CD14-positive monocyte (primary cell): ENCODE results near the gene ADGRL3. TPM values are rescaled to one million over a fixed set of nuclear protein-coding genes. Genes with fewer than 3 reads are reported as not detected.

Experiments
- DNase-seq, 3 donors: peaks; one replicate each; pipeline ENCODE4 v3.0.0-alpha.2; 2011 to 2022
- H2AFZ ChIP-seq: 2 replicates; pipeline ENCODE4 v1.6.0; 2012; ENCODE audit warnings: mild to moderate bottlenecking, low read depth, low read length, inconsistent platforms; ENCODE audit not compliant: insufficient read depth, poor library complexity, severe bottlenecking
- H3K27ac ChIP-seq, 2 donors: 1 replicate in 1 of 2; 2 replicates in 1 of 2; pipeline ENCODE4 v1.5.1; 2012 to 2013; ENCODE audit warnings: low read length in 2 of 2, control low read depth in 1 of 2, inconsistent platforms in 1 of 2, low read depth in 1 of 2, mild to moderate bottlenecking in 1 of 2
- H3K27me3 ChIP-seq, 2 donors: one replicate each; pipeline versions ENCODE4 v1.6.0 to v1.6.1; 2011 to 2013; ENCODE audit warnings: low read length in 2 of 2; ENCODE audit not compliant: control insufficient read depth in 2 of 2, insufficient read depth in 2 of 2
- H3K36me3 ChIP-seq, 2 donors: replicated peaks in 1 of 2; 1 replicate in 1 of 2; 2 replicates in 1 of 2; pipeline versions ENCODE4 v1.5.1 to v1.6.1; 2012 to 2013; ENCODE audit warnings: low read length in 2 of 2, control low read depth in 1 of 2, inconsistent platforms in 1 of 2, mild to moderate bottlenecking in 1 of 2; ENCODE audit not compliant: insufficient read depth in 2 of 2, control insufficient read depth in 1 of 2
- H3K4me1 ChIP-seq, 2 donors: 1 replicate in 1 of 2; 2 replicates in 1 of 2; pipeline versions ENCODE4 v1.5.1 to v1.6.1; 2012 to 2013; ENCODE audit warnings: low read length in 2 of 2, control low read depth in 1 of 2, inconsistent platforms in 1 of 2, mild to moderate bottlenecking in 1 of 2, moderate library complexity in 1 of 2; ENCODE audit not compliant: insufficient read depth in 2 of 2, control insufficient read depth in 1 of 2
- H3K4me2 ChIP-seq: replicated peaks from 2 replicates; pipeline ENCODE3; 2012; ENCODE audit warnings: low read length, moderate library complexity, mild to moderate bottlenecking; ENCODE audit not compliant: poor library complexity, severe bottlenecking; ENCODE audit errors: extremely low read depth
- H3K4me3 ChIP-seq, 3 experiments: fragments of 200-600 bp in 1 of 3; sonication (generic) in 1 of 3; replicated peaks in 1 of 3; 1 replicate in 2 of 3; 2 replicates in 1 of 3; pipeline ENCODE4 v1.5.1; 2011 to 2013; ENCODE audit warnings: low read length in 3 of 3, mild to moderate bottlenecking in 3 of 3, control low read depth in 2 of 3, low read depth in 2 of 3, inconsistent platforms in 1 of 3, moderate library complexity in 1 of 3
- H3K79me2 ChIP-seq: 2 replicates; pipeline ENCODE4 v1.6.0; 2012; ENCODE audit warnings: mild to moderate bottlenecking, control low read depth, inconsistent platforms, low read length, moderate library complexity; ENCODE audit not compliant: insufficient read depth
- H3K9ac ChIP-seq: 2 replicates; pipeline ENCODE4 v1.6.0; 2017; ENCODE audit warnings: low read length, mild to moderate bottlenecking; ENCODE audit not compliant: insufficient read depth, poor library complexity, severe bottlenecking
- H3K9me3 ChIP-seq, 2 donors: replicated peaks in 1 of 2; 1 replicate in 1 of 2; 2 replicates in 1 of 2; pipeline versions ENCODE4 v1.5.1 to v1.6.1; 2012 to 2013; ENCODE audit warnings: low read length in 2 of 2, control low read depth in 1 of 2; ENCODE audit not compliant: control insufficient read depth in 1 of 2, insufficient read depth in 1 of 2
- H4K20me1 ChIP-seq: 2 replicates; pipeline ENCODE4 v1.6.0; 2012; ENCODE audit warnings: mild to moderate bottlenecking, low read length, control low read depth, moderate library complexity; ENCODE audit not compliant: insufficient read depth
- H3K27ac Mint-ChIP-seq, 7 donors: one replicate each; pipeline ENCODE4 v1.8.0; 2020; ENCODE audit warnings: mild to moderate bottlenecking in 7 of 7, mixed read lengths in 7 of 7, moderate library complexity in 6 of 7, inconsistent platforms in 2 of 7
- H3K27me3 Mint-ChIP-seq, 3 donors: one replicate each; pipeline ENCODE4 v1.8.0; 2021 to 2022; ENCODE audit warnings: low read depth in 3 of 3, mild to moderate bottlenecking in 3 of 3, mixed read lengths in 3 of 3, moderate library complexity in 3 of 3, inconsistent platforms in 1 of 3
- H3K36me3 Mint-ChIP-seq, 2 donors: one replicate each; pipeline ENCODE4 v1.8.0; 2020; ENCODE audit warnings: mixed read lengths in 2 of 2, inconsistent platforms in 1 of 2, mild to moderate bottlenecking in 1 of 2
- H3K4me1 Mint-ChIP-seq: one replicate; pipeline ENCODE4 v1.8.0; 2020; ENCODE audit warnings: mild to moderate bottlenecking, mixed read lengths
- H3K4me3 Mint-ChIP-seq, 2 donors: one replicate each; pipeline ENCODE4 v1.8.0; 2020; ENCODE audit warnings: mild to moderate bottlenecking in 2 of 2, mixed read lengths in 2 of 2, moderate library complexity in 1 of 2
- H3K9me3 Mint-ChIP-seq, 7 donors: one replicate each; pipeline ENCODE4 v1.8.0; 2020 to 2022; ENCODE audit warnings: mixed read lengths in 7 of 7, mild to moderate bottlenecking in 6 of 7, moderate library complexity in 6 of 7, inconsistent platforms in 2 of 7
- WGBS: methylation state at CpG from one replicate; pipeline ENCODE4 v1.1.5; 2013; ENCODE audit warnings: missing lambda C conversion rate; ENCODE audit not compliant: insufficient coverage; 5-methylcytosine and 5-hydroxymethylcytosine counted together
- intact Hi-C, 2 donors: fragments of 100-400 bp; cut with micrococcal nuclease; formaldehyde crosslinking; loops; one replicate each; pipeline versions ENCODE4 v1.15.0 to v1.15.1; 2023
- polyA plus RNA-seq, 3 donors: library from polyadenylated mRNA; depleted of rRNA in 1 of 3; unstranded in 2 of 3; stranded (reverse) in 1 of 3; fragments of 300-500 nt in 2 of 3; fragments of >200 nt in 1 of 3; fragmentation: Illumina TruSeq in 2 of 3; gene quantifications; 1 replicate in 2 of 3; 2 replicates in 1 of 3; pipeline ENCODE4 v1.2.3, GENCODE V29; 2012 to 2021
- TF ChIP-seq, protein P1 (sequence below): fragments of 200-600 bp; IDR thresholded peaks from one replicate; pipeline ENCODE4 v1.8.0; 2022; ENCODE audit warnings: antibody characterized with exemption, mild to moderate bottlenecking

The ADGRL3 gene
- polyA plus RNA-seq, 3 donors = not detected

DNA sequence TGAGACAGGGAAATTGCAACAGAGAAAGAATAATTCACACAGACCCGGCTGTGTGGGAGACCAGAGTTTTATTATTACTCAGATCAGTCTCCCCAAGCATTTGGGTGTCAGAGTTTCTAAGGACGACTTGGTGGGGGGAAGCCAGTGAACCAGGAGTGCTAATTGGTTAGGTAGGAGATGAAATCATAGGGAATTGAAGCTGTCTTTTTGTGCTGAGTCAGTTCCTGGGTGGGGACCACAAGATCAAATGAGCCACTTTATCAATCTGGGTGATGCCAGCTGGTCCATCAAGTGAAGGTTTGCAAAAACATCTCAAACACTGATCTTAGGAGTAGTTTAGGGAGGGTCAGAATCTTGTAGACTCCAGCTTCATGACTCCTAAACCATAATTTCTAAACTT is 560.7 kb downstream of the ADGRL3 start:
- Mint-ChIP-seq H3K36me3 (no peaks in the 10 kb centered on the region), H3K9me3 (peaks cover 10 to 38% (median 23%) of the 10 kb centered on the region in 7 donors), H3K4me3 (no peak overlapping the region), H3K4me1 (no peaks in the 10 kb centered on the region), H3K27me3 (peaks cover 0 to 2% (median 0%) of the 10 kb centered on the region in 3 donors), H3K27ac (no peak overlapping the region)
- no peaks in the 10 kb centered on the region for H3K79me2 ChIP-seq
- intact Hi-C loops = no loop called here
- H3K27me3 ChIP-seq = no peaks in the 10 kb centered on the region
- H3K4me3 ChIP-seq = no peak overlapping the region
- no peaks in the 10 kb centered on the region for H3K36me3 ChIP-seq
- no peak overlapping the region for H3K9ac ChIP-seq
- no peak overlapping the region for H3K4me2 ChIP-seq
- TF ChIP-seq, protein P1, sequence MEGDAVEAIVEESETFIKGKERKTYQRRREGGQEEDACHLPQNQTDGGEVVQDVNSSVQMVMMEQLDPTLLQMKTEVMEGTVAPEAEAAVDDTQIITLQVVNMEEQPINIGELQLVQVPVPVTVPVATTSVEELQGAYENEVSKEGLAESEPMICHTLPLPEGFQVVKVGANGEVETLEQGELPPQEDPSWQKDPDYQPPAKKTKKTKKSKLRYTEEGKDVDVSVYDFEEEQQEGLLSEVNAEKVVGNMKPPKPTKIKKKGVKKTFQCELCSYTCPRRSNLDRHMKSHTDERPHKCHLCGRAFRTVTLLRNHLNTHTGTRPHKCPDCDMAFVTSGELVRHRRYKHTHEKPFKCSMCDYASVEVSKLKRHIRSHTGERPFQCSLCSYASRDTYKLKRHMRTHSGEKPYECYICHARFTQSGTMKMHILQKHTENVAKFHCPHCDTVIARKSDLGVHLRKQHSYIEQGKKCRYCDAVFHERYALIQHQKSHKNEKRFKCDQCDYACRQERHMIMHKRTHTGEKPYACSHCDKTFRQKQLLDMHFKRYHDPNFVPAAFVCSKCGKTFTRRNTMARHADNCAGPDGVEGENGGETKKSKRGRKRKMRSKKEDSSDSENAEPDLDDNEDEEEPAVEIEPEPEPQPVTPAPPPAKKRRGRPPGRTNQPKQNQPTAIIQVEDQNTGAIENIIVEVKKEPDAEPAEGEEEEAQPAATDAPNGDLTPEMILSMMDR = no peak
- no CpG with 5 or more reads among the region's 2 CpGs for WGBS
- peaks cover 0 to 18% of the 10 kb centered on the region in 2 donors for H3K9me3 ChIP-seq
- H4K20me1 ChIP-seq = no peaks in the 10 kb centered on the region
- H3K27ac ChIP-seq = no peak overlapping the region
- no peak overlapping the region for H2AFZ ChIP-seq
- H3K4me1 ChIP-seq = no peaks in the 10 kb centered on the region
- DNase-seq = no peak

DNA sequence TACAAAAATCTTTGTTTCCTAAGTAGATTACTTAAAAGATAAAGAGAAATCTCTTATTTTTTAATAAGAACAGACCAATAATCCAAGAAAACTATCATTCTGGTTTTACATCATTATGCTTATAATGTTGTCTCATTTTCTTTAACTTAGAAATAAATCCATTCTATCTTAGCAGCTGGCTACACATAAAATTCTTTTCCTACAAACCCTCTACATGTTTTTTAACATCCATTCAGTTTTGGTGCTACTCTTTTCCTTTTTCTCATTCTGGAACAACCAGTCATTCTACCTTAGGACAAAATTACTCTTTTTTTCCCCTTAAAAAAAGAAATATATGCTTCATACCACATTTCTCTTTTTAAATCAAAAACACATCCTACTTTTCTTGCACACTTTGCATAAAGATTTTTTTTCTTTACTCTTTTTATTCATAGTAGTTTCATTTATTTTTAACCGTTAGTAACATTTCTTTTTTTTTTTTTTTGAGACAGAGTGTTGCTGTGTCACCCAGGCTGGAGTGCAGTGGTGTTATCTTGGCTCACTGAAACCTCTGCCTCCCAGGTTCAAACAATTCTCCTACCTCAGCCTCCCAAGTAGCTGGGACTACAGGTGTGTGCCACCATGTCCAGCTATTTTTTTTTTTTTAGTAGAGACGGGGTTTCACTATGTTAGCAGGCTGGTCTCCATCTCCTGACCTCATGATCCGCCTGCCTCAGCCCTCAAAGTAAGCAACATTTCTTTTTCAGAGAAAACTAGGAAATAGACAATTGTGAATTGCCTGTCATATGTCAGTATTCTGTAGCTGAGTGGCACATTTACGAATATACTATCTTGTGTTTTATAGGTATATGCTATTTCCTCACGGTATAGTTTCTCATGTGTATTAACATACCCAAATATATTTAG is 562.8 kb downstream of the ADGRL3 start:
- Mint-ChIP-seq H3K27ac (no peak overlapping the region), H3K9me3 (peaks cover 16 to 42% (median 27%) of the 10 kb centered on the region in 7 donors), H3K27me3 (peaks cover 0 to 2% (median 0%) of the 10 kb centered on the region in 3 donors), H3K4me1 (no peaks in the 10 kb centered on the region), H3K4me3 (no peak overlapping the region), H3K36me3 (no peaks in the 10 kb centered on the region)
- Histone ChIP-seq H3K4me3 (no peak overlapping the region), H3K36me3 (no peaks in the 10 kb centered on the region), H3K27ac (no peak overlapping the region), H3K27me3 (no peaks in the 10 kb centered on the region), H3K9me3 (peaks cover 0 to 18% of the 10 kb centered on the region in 2 donors), H3K4me2 (no peak overlapping the region), H2AFZ (no peak overlapping the region), H3K9ac (no peak overlapping the region), H4K20me1 (no peaks in the 10 kb centered on the region), H3K4me1 (no peaks in the 10 kb centered on the region), H3K79me2 (no peaks in the 10 kb centered on the region)
- intact Hi-C loops = no loop called here
- TF ChIP-seq, protein P1 = no peak
- DNase-seq = no peak
- no CpG with 5 or more reads among the region's 5 CpGs for WGBS
